Anterior cingulate cortex (tissue), 58 donors: ENCODE results near the gene TP53BP2.
A peak's percentile ranks its signal among the peaks of the same experiment; 100 is the strongest.
"Not testable (repeated sequence)": the region's sequence is repeated elsewhere in the genome, so short reads cannot be mapped to it uniquely, and the experiment has no call there.

Experiments
- DNase-seq, 58 donors: peaks; one replicate each; lab custom pipeline; 2025; lab: John Stamatoyannopoulos, UW

Gene TP53BP2

GRCh38 chr1:223834660-223835263, 11.0 kb downstream of the TP53BP2 start:
- no peak for DNase-seq

- no peak for DNase-seq
Observed at GRCh38 chr1:223833948-223834347, 11.8 kb downstream of the TP53BP2 start.

GRCh38 chr1:223832637-223832943, 13.2 kb downstream of the TP53BP2 start:
- peak in 10 of 58 donors; percentile 9 to 48 (median 24) for DNase-seq

GRCh38 chr1:223831755-223832636, 13.8 kb downstream of the TP53BP2 start:
- no peak for DNase-seq

- DNase-seq = no peak
Observed at GRCh38 chr1:223829678-223830077, 16.1 kb downstream of the TP53BP2 start.

GRCh38 chr1:223828162-223828848, 17.4 kb downstream of the TP53BP2 start:
- DNase-seq = no peak

- no peak for DNase-seq
Observed at GRCh38 chr1:223827193-223827663, 18.5 kb downstream of the TP53BP2 start.

- no peak for DNase-seq
Observed at GRCh38 chr1:223825767-223826748, 19.7 kb downstream of the TP53BP2 start.

GRCh38 chr1:223824712-223825111, 21.0 kb downstream of the TP53BP2 start:
- DNase-seq = no peak

GRCh38 chr1:223824287-223824686, 21.5 kb downstream of the TP53BP2 start:
- DNase-seq = no peak

GRCh38 chr1:223820971-223821370, 24.8 kb downstream of the TP53BP2 start:
- no peak for DNase-seq

GRCh38 chr1:223820515-223820858, 25.3 kb downstream of the TP53BP2 start:
- DNase-seq = no peak

GRCh38 chr1:223819730-223820514, 25.8 kb downstream of the TP53BP2 start:
- DNase-seq = no peak

GRCh38 chr1:223817265-223817664, 28.5 kb downstream of the TP53BP2 start:
- not testable (repeated sequence) for DNase-seq

GRCh38 chr1:223815865-223816264, 29.9 kb downstream of the TP53BP2 start:
- no peak for DNase-seq

- DNase-seq = no peak
Observed at GRCh38 chr1:223815020-223815853, 30.5 kb downstream of the TP53BP2 start.

- no peak for DNase-seq
Observed at GRCh38 chr1:223813645-223814044, 32.1 kb downstream of the TP53BP2 start.

- no peak for DNase-seq
Observed at GRCh38 chr1:223811634-223812101, 34.1 kb downstream of the TP53BP2 start.
